ENCODE data around the gene SELENOK.

The SELENOK gene

GRCh38 chr3:53844262-53845102 is 47.2 kb downstream of the SELENOK start:
- peak; percentile 34 for DNase-seq (ENCODE audit: extremely low read depth, insufficient read length)
- H3K4me3 ChIP-seq (replicated peaks; ENCODE audit: low read depth, low read length), result peak overlapping the region; percentile 68; the same call in 1 of the 2 replicates
- no peak for TF ChIP-seq CTCF (IDR thresholded peaks at IDR 0.05; ENCODE audit: insufficient read depth, low read length, poor library complexity, severe bottlenecking)
- no peaks in the 10 kb centered on the region for H3K36me3 ChIP-seq (ENCODE audit: control insufficient read depth, insufficient read depth, low read length)
- no peaks in the 10 kb centered on the region for H3K27me3 ChIP-seq (replicated peaks; ENCODE audit: control insufficient read depth, insufficient read depth, low read length)

DNA sequence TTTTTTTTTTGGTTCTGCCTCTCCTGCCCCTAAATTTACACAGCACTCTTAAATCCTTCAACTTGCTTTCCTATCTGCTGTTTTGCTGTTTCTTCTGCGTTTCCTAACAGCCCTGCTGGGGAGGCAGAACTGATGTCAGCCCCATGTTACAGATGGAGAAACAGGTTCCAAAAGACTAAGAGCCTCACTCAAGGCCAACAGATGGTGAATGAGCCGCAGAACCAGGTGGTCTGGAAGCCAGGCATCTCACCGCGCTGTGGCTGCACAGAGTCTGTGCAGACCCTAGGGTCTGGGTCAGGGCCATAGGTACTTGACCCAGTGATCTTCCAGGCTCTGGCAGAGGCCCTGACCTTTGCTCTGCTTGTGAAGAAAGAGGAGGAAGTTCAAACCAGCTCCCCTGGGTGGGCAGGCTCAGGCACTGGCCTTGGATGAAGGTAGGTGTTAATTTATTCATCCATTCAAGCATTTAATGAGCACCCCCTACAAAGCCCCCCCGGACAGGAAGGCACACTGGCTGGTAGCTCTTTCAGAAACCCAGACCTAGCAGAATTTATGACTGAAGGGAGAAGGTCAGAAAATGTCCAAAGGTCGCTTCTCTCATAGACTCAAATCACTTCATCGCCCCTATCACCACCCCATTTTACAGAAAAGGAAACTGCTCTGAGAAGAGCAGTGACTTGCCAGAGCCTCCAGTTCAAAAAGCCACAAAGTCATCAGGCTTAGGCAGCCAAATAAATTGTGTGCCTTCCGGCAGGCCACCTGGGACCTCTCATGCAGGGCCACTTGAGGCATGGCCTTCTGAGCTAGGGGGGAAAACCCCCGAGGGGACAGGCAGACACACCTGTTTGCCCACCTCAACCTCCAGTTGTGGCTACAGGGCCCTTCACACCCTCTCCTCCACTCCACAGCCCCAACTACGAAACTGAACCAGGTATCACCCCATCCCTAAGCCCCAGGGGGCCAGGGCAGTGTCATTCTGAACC is 48.2 kb downstream of the SELENOK start:
- peak; percentile 62 for DNase-seq (ENCODE audit: extremely low read depth, insufficient read length)
- TF ChIP-seq CTCF (IDR thresholded peaks at IDR 0.05; ENCODE audit: insufficient read depth, low read length, poor library complexity, severe bottlenecking), result no peak

GRCh38 chr3:53842436-53843194 is 49.0 kb downstream of the SELENOK start:
- peak; percentile 26 for DNase-seq (ENCODE audit: extremely low read depth, insufficient read length)
- peak; percentile 9 for TF ChIP-seq CTCF (IDR thresholded peaks at IDR 0.05; ENCODE audit: insufficient read depth, low read length, poor library complexity, severe bottlenecking)
- H3K27me3 ChIP-seq (replicated peaks; ENCODE audit: control insufficient read depth, insufficient read depth, low read length), result no peaks in the 10 kb centered on the region

More for the DNA sequence above, 48.2 kb downstream of the SELENOK start:
- Histone ChIP-seq H3K27me3 (replicated peaks; ENCODE audit: control insufficient read depth, insufficient read depth, low read length) (no peaks in the 10 kb centered on the region), H3K36me3 (ENCODE audit: control insufficient read depth, insufficient read depth, low read length) (no peaks in the 10 kb centered on the region), H3K4me3 (replicated peaks; ENCODE audit: low read depth, low read length) (peak overlapping the region; percentile 8; the same call in 1 of the 2 replicates)

DNA sequence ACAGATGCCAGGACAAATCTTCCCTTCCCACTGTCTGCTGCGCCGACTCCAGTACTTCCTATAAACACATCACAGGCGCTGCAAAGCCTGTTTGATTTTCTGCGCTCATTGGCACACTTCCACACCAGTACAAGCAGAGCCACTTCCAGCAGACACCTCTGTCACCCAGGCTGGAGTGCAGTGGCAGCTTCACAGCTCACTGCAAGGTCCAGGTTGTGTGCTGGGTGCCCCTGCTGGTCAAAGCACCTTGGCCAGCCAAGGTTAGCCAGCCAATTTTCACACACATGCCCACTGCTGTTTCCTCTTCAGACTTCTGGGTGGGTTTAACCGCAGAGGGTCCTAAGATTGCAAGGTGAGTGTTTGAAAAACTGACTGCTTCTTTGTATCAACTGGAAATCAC is 50.4 kb downstream of the SELENOK start:
- Histone ChIP-seq H3K36me3 (ENCODE audit: control insufficient read depth, insufficient read depth, low read length) (no peaks in the 10 kb centered on the region), H3K27me3 (replicated peaks; ENCODE audit: control insufficient read depth, insufficient read depth, low read length) (no peaks in the 10 kb centered on the region), H3K4me3 (replicated peaks; ENCODE audit: low read depth, low read length) (no peak overlapping the region)
- TF ChIP-seq CTCF (IDR thresholded peaks at IDR 0.05; ENCODE audit: insufficient read depth, low read length, poor library complexity, severe bottlenecking), result no peak
- no peak for DNase-seq (ENCODE audit: extremely low read depth, insufficient read length)

More at GRCh38 chr3:53842436-53843194, 49.0 kb downstream of the SELENOK start:
- Histone ChIP-seq H3K4me3 (replicated peaks; ENCODE audit: low read depth, low read length) (no peak overlapping the region), H3K36me3 (ENCODE audit: control insufficient read depth, insufficient read depth, low read length) (no peaks in the 10 kb centered on the region)

DNA sequence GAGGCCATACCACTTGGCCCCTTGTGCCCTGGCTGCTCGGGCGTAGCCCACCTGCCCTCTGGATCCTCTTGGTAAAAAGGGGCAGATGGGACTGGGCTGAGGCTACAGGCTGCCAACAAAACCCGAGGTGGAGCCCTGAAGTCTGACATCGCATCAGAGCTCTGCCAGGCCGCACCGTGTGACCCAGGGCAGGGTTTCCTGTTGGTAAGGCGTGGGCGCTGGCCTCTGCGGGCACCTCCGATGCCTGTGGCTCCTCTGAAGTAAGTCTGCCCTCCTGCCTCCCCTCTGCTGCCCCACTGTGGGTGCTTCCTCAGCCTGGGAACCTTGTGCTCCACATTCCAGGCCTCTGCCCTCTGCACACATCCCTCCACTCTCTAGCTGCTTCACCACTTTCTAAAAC is 54.3 kb downstream of the SELENOK start:
- H3K27me3 ChIP-seq (replicated peaks; ENCODE audit: control insufficient read depth, insufficient read depth, low read length), result no peaks in the 10 kb centered on the region
- no peak for TF ChIP-seq CTCF (IDR thresholded peaks at IDR 0.05; ENCODE audit: insufficient read depth, low read length, poor library complexity, severe bottlenecking)
- no peaks in the 10 kb centered on the region for H3K36me3 ChIP-seq (ENCODE audit: control insufficient read depth, insufficient read depth, low read length)
- no peak for DNase-seq (ENCODE audit: extremely low read depth, insufficient read length)
- no peak overlapping the region for H3K4me3 ChIP-seq (replicated peaks; ENCODE audit: low read depth, low read length)

All from GM06990 (cell line).